Ascending aorta (tissue), 2 donors: ENCODE results near the gene CNTNAP2. TPM values are rescaled to one million over a fixed set of nuclear protein-coding genes. Genes with fewer than 3 reads are reported as not detected.

ENCODE experiments used
- DNase-seq, 2 donors: peaks; one replicate each; pipeline ENCODE4 v3.0.0-alpha.2; 2019; ENCODE audit warnings: low spot score in 2 of 2
- H3K27ac ChIP-seq, 2 donors: fragments of 200-600 bp; sonication (generic); one replicate each; pipeline ENCODE4 v1.5.1; 2016 to 2017; ENCODE audit warnings: mild to moderate bottlenecking in 1 of 2
- H3K27me3 ChIP-seq: fragments of 200-600 bp; sonication (generic); one replicate; pipeline ENCODE4 v1.5.1; 2017
- H3K36me3 ChIP-seq, 2 donors: fragments of 200-600 bp; sonication (generic); one replicate each; pipeline ENCODE4 v1.5.1; 2016
- H3K4me1 ChIP-seq, 2 donors: fragments of 200-600 bp; sonication (generic); one replicate each; pipeline ENCODE4 v1.5.1; 2016 to 2017; ENCODE audit warnings: mild to moderate bottlenecking in 1 of 2
- H3K4me3 ChIP-seq, 2 donors: fragments of 200-600 bp; sonication (generic); one replicate each; pipeline ENCODE4 v1.5.1; 2016 to 2017; ENCODE audit warnings: mild to moderate bottlenecking in 1 of 2
- H3K9me3 ChIP-seq, 2 donors: fragments of 200-600 bp; sonication (generic); one replicate each; pipeline ENCODE4 v1.5.1; 2016
- CTCF ChIP-seq, 3 experiments: fragments of 200-600 bp in 2 of 3; fragments of 450-650 bp in 1 of 3; sonication (generic) in 2 of 3; IDR thresholded peaks; one replicate each; pipeline ENCODE4 v1.5.1; 2016 to 2019; ENCODE audit warnings: antibody characterized with exemption in 3 of 3, mild to moderate bottlenecking in 1 of 3, moderate library complexity in 1 of 3
- intact Hi-C: fragments of 100-400 bp; cut with DNase I; formaldehyde crosslinking; loops from one replicate; pipeline ENCODE4 v1.15.1; 2023
- total RNA-seq: library from RNA; depleted of rRNA; stranded (reverse); fragments of >200 nt; gene quantifications from one replicate; pipeline ENCODE4 v1.1.0, GENCODE V29; 2016

Gene CNTNAP2
- total RNA-seq, 1 donor from 2014 or later, result not detected

- no peak for TF ChIP-seq CTCF (IDR thresholded peaks at IDR 0.05)
- Histone ChIP-seq H3K4me1 (no peaks in the 10 kb centered on the region), H3K27me3 (no peaks in the 10 kb centered on the region), H3K27ac (no peak overlapping the region), H3K9me3 (no peaks in the 10 kb centered on the region), H3K36me3 (no peaks in the 10 kb centered on the region), H3K4me3 (no peak overlapping the region)
- intact Hi-C loops, result no loop called here
- no peak for DNase-seq
These were observed 2046.6 kb downstream of the CNTNAP2 start for GRCh38 chr7:148163246-148163645.

- intact Hi-C loops, result no loop called here
- Histone ChIP-seq H3K4me3 (no peak overlapping the region), H3K27me3 (no peaks in the 10 kb centered on the region), H3K4me1 (no peaks in the 10 kb centered on the region), H3K27ac (no peak overlapping the region), H3K9me3 (no peaks in the 10 kb centered on the region), H3K36me3 (no peaks in the 10 kb centered on the region)
- no peak for DNase-seq
- TF ChIP-seq CTCF (IDR thresholded peaks at IDR 0.05), result no peak
These were observed 2056.3 kb downstream of the CNTNAP2 start for GRCh38 chr7:148172920-148173319.

GRCh38 chr7:148173369-148173768 is 2056.8 kb downstream of the CNTNAP2 start:
- no peak for TF ChIP-seq CTCF (IDR thresholded peaks at IDR 0.05)
- intact Hi-C loops, result no loop called here

GRCh38 chr7:148174376-148174775 is 2057.8 kb downstream of the CNTNAP2 start:
- no peaks in the 10 kb centered on the region for H3K27me3 ChIP-seq
- H3K4me1 ChIP-seq, result no peaks in the 10 kb centered on the region
- no peak for DNase-seq
- H3K36me3 ChIP-seq, result no peaks in the 10 kb centered on the region
- H3K4me3 ChIP-seq, result no peak overlapping the region
- no peak for TF ChIP-seq CTCF (IDR thresholded peaks at IDR 0.05)
- intact Hi-C loops, result no loop called here
- no peaks in the 10 kb centered on the region for H3K9me3 ChIP-seq
- no peak overlapping the region for H3K27ac ChIP-seq

More at GRCh38 chr7:148173369-148173768, 2056.8 kb downstream of the CNTNAP2 start:
- Histone ChIP-seq H3K4me3 (no peak overlapping the region), H3K9me3 (no peaks in the 10 kb centered on the region), H3K36me3 (no peaks in the 10 kb centered on the region), H3K27ac (no peak overlapping the region), H3K4me1 (no peaks in the 10 kb centered on the region), H3K27me3 (no peaks in the 10 kb centered on the region)
- no peak for DNase-seq

- H3K9me3 ChIP-seq, result no peaks in the 10 kb centered on the region
- no peaks in the 10 kb centered on the region for H3K36me3 ChIP-seq
- no peaks in the 10 kb centered on the region for H3K27me3 ChIP-seq
- H3K4me3 ChIP-seq, result no peak overlapping the region
- DNase-seq, result no peak
- no peak overlapping the region for H3K27ac ChIP-seq
- no peak for TF ChIP-seq CTCF (IDR thresholded peaks at IDR 0.05)
- H3K4me1 ChIP-seq, result no peaks in the 10 kb centered on the region
- intact Hi-C loops, result no loop called here
These were observed 2058.9 kb downstream of the CNTNAP2 start for GRCh38 chr7:148175512-148175911.

GRCh38 chr7:148177972-148178371 is 2061.4 kb downstream of the CNTNAP2 start:
- no peak for DNase-seq
- Histone ChIP-seq H3K27ac (no peak overlapping the region), H3K4me1 (no peaks in the 10 kb centered on the region), H3K4me3 (no peak overlapping the region), H3K27me3 (no peaks in the 10 kb centered on the region), H3K36me3 (no peaks in the 10 kb centered on the region), H3K9me3 (no peaks in the 10 kb centered on the region)
- intact Hi-C loops, result no loop called here
- TF ChIP-seq CTCF (IDR thresholded peaks at IDR 0.05), result no peak
